HCT116 (cell line): ENCODE data around the gene STAMBPL1.

ENCODE experiments used
- POLR2AphosphoS5 ChIP-seq: IDR thresholded peaks from 2 replicates; pipeline ENCODE4 v1.6.1; 2011; ENCODE audit warnings: mild to moderate bottlenecking, low read depth, low read length, moderate library complexity
- YY1 ChIP-seq: IDR thresholded peaks from 2 replicates; pipeline ENCODE4 v1.6.1; 2011; ENCODE audit warnings: low read length, low read depth, moderate library complexity, mild to moderate bottlenecking; ENCODE audit not compliant: insufficient replicate concordance; ENCODE audit errors: extremely low read depth
- TF ChIP-seq, protein P1 (sequence below), 3 experiments: fragments of 200-600 bp in 1 of 3; sonication (generic) in 1 of 3; IDR thresholded peaks in 2 of 3; conservative IDR thresholded peaks in 1 of 3; 2 replicates each; pipeline ENCODE4 v1.5.1; 2012 to 2017; ENCODE audit warnings: low read depth in 2 of 3, low read length in 2 of 3, antibody characterized with exemption in 1 of 3, borderline replicate concordance in 1 of 3, control low read depth in 1 of 3, mild to moderate bottlenecking in 1 of 3, mixed read lengths in 1 of 3, mixed run types in 1 of 3, moderate library complexity in 1 of 3; ENCODE audit not compliant: insufficient read depth in 1 of 3

DNA sequence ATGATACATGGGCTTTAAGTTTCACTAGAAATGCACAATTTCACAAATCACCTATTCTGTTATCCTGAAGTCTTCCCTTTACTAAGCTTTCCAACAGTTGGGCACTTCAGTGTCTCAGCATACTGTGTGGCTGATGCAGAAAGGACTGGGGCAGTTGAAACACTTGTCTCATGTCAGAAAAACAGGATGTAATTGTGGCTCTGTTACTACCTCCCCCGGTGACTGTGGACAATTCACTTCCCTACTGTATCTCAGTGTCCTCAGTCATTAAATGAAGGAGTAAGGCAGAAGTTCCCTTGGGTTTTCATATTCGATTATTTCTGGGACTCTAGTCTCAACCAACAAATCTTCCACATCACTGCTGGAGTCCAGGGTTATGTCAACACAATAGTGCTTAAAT lies 46.3 kb upstream of the STAMBPL1 start:
- TF ChIP-seq, protein P1, sequence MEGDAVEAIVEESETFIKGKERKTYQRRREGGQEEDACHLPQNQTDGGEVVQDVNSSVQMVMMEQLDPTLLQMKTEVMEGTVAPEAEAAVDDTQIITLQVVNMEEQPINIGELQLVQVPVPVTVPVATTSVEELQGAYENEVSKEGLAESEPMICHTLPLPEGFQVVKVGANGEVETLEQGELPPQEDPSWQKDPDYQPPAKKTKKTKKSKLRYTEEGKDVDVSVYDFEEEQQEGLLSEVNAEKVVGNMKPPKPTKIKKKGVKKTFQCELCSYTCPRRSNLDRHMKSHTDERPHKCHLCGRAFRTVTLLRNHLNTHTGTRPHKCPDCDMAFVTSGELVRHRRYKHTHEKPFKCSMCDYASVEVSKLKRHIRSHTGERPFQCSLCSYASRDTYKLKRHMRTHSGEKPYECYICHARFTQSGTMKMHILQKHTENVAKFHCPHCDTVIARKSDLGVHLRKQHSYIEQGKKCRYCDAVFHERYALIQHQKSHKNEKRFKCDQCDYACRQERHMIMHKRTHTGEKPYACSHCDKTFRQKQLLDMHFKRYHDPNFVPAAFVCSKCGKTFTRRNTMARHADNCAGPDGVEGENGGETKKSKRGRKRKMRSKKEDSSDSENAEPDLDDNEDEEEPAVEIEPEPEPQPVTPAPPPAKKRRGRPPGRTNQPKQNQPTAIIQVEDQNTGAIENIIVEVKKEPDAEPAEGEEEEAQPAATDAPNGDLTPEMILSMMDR (IDR thresholded peaks at IDR 0.05 in 2 of 3, conservative IDR thresholded peaks at IDR 0.05 in 1 of 3; ENCODE audit: borderline replicate concordance in 1 of 3, insufficient read depth in 1 of 3, low read depth in 2 of 3, low read length in 2 of 3): no peak
- TF ChIP-seq YY1: no peak
- no peak for TF ChIP-seq POLR2AphosphoS5
